ENCODE measurements around the gene ARGLU1.

- TF ChIP-seq CTCF (IDR thresholded peaks at IDR 0.05; ENCODE audit: insufficient read depth, low read depth, low read length) (no peak), EZH2 (IDR thresholded peaks at IDR 0.05; ENCODE audit: insufficient read depth, low read length) (no peak)
Measured at GRCh38 chr13:106589716-106590115, 21.8 kb upstream of the ARGLU1 start.
